Prostate gland (tissue), 2 donors: ENCODE measurements around the gene CREB5. TPM values are rescaled to one million over a fixed set of nuclear protein-coding genes. Genes with fewer than 3 reads are reported as not detected.

ENCODE experiments used
- DNase-seq: peaks from one replicate; pipeline ENCODE4 v3.0.0-alpha.2; 2019; ENCODE audit warnings: low spot score
- H3K27ac ChIP-seq, 2 donors: fragments of 200-600 bp; sonication (generic); 2 replicates each; pipeline ENCODE4 v1.5.1; 2017 to 2019
- H3K27me3 ChIP-seq: fragments of 200-600 bp; sonication (generic); replicated peaks from 2 replicates; pipeline ENCODE4 v1.5.1; 2019; ENCODE audit not compliant: insufficient read depth
- H3K36me3 ChIP-seq, 2 donors: fragments of 200-600 bp; sonication (generic); 1 replicate in 1 of 2; 2 replicates in 1 of 2; pipeline versions ENCODE4 v1.5.1 to v1.8.1; 2017 to 2019
- H3K4me1 ChIP-seq: fragments of 200-600 bp; sonication (generic); replicated peaks from 2 replicates; pipeline ENCODE4 v1.5.1; 2019
- H3K4me3 ChIP-seq, 2 donors: fragments of 200-600 bp; sonication (generic); 2 replicates each; pipeline ENCODE4 v1.5.1; 2017 to 2019
- H3K9me3 ChIP-seq: fragments of 200-600 bp; sonication (generic); 2 replicates; pipeline ENCODE4 v1.5.1; 2017
- POLR2A ChIP-seq: fragments of 450-650 bp; IDR thresholded peaks from one replicate; pipeline ENCODE4 v1.6.1; 2016; ENCODE audit warnings: antibody characterized with exemption, mild to moderate bottlenecking
- POLR2AphosphoS5 ChIP-seq: sonication (generic); formaldehyde crosslinking; IDR thresholded peaks from one replicate; pipeline ENCODE4 v1.6.1; 2017; ENCODE audit warnings: antibody characterized with exemption
- WGBS: methylation state at CpG from one replicate; pipeline ENCODE4 v1.1.5; 2018; 5-methylcytosine and 5-hydroxymethylcytosine counted together
- intact Hi-C: fragments of 100-400 bp; cut with DNase I; formaldehyde crosslinking; loops from one replicate; pipeline ENCODE4 v1.14.2; 2022
- total RNA-seq, 2 donors: library from RNA; depleted of rRNA; stranded (reverse); fragments of >200 nt; gene quantifications; one replicate each; pipeline ENCODE4 v1.1.0, GENCODE V29; 2016
- TF ChIP-seq, protein P1 (sequence below), 4 experiments: fragments of 200-600 bp in 2 of 4; fragments of 450-650 bp in 2 of 4; sonication (generic) in 2 of 4; IDR thresholded peaks; 1 replicate in 3 of 4; 2 replicates in 1 of 4; pipeline ENCODE4 v1.5.1; 2016 to 2019; ENCODE audit warnings: antibody characterized with exemption in 4 of 4, mild to moderate bottlenecking in 2 of 4, moderate library complexity in 2 of 4

The CREB5 gene
- total RNA-seq, 2 donors from 2014 or later: 0.46 to 3.4 TPM

GRCh38 chr7:28481091-28481926 is 69.0 kb downstream of the CREB5 start:
- Histone ChIP-seq H3K4me1 (no peaks in the 10 kb centered on the region), H3K4me3 (no peak overlapping the region), H3K36me3 (no peaks in the 10 kb centered on the region), H3K27ac (no peak overlapping the region), H3K27me3 (no peaks in the 10 kb centered on the region), H3K9me3 (no peaks in the 10 kb centered on the region)
- TF ChIP-seq POLR2A (no peak), POLR2AphosphoS5 (no peak)
- TF ChIP-seq, protein P1, sequence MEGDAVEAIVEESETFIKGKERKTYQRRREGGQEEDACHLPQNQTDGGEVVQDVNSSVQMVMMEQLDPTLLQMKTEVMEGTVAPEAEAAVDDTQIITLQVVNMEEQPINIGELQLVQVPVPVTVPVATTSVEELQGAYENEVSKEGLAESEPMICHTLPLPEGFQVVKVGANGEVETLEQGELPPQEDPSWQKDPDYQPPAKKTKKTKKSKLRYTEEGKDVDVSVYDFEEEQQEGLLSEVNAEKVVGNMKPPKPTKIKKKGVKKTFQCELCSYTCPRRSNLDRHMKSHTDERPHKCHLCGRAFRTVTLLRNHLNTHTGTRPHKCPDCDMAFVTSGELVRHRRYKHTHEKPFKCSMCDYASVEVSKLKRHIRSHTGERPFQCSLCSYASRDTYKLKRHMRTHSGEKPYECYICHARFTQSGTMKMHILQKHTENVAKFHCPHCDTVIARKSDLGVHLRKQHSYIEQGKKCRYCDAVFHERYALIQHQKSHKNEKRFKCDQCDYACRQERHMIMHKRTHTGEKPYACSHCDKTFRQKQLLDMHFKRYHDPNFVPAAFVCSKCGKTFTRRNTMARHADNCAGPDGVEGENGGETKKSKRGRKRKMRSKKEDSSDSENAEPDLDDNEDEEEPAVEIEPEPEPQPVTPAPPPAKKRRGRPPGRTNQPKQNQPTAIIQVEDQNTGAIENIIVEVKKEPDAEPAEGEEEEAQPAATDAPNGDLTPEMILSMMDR (IDR thresholded peaks at IDR 0.05): no peak
- no peak for DNase-seq
- 85% methylated on average over 9 of the region's 9 CpGs for WGBS
- intact Hi-C loops: no loop called here

DNA sequence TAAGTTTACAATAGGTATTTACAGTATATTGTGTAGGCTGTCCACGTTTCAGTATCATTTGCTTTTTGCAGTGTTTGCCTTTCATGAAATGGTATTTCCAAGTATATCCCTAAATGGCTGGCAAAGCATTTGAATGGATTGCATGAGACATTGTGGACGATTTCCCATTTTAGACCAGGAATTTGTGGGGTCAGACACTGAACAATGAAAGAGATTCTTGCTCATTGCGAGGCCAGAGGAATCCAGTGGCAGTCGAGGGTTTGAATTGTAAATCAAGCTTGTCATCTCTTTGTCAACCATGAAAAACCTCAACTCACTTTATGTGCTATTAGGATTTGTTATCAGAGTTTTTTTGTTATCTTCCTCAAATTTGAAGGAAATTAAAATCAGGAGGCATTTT is 70.8 kb downstream of the CREB5 start:
- no peaks in the 10 kb centered on the region for H3K27me3 ChIP-seq
- H3K4me1 ChIP-seq: no peaks in the 10 kb centered on the region
- H3K27ac ChIP-seq: no peak overlapping the region
- no peak for DNase-seq
- H3K4me3 ChIP-seq: no peak overlapping the region
- intact Hi-C loops: no loop called here
- TF ChIP-seq, protein P1 (IDR thresholded peaks at IDR 0.05): no peak
- TF ChIP-seq POLR2AphosphoS5 (no peak), POLR2A (no peak)
- H3K9me3 ChIP-seq: no peaks in the 10 kb centered on the region
- 58% methylated on average over 4 of the region's 4 CpGs for WGBS
- H3K36me3 ChIP-seq: no peaks in the 10 kb centered on the region

DNA sequence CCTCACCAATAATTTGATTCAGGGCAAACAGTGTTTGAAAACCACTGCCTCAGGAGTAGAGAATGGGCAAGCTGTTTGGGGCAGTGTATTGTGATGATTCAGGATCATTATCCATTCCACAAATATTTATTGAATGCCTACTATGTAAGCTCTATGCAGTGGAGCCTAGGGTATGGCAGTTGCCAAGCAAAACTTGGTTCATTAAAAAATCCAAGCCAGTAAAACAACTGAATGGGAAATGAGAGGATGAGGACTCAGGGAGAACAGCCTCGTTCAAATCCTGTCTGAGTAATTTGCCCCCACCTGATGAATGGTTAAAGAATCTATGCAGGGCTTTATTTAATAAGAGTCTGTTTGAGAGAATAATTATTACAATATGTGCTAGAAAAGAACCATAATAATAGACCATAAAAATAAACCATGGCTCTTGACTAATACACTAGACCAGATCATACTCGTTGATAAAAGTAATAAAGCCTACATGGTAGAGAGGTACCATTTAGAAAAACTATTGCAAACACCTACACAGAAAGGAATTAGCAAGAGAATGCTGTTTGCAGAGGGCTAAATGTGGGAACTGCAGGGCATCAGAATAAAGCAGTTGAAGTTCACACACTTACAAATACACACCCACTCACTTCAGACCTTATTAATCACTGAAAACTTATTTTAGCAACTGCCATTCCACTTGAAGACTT is 71.7 kb downstream of the CREB5 start:
- no peak for TF ChIP-seq POLR2AphosphoS5
- TF ChIP-seq POLR2A: no peak
- TF ChIP-seq, protein P1 (IDR thresholded peaks at IDR 0.05): no peak
- intact Hi-C loops: no loop called here

GRCh38 chr7:28484606-28484935 is 72.3 kb downstream of the CREB5 start:
- DNase-seq: no peak
- H3K27me3 ChIP-seq: no peaks in the 10 kb centered on the region
- no peaks in the 10 kb centered on the region for H3K9me3 ChIP-seq
- H3K4me3 ChIP-seq: no peak overlapping the region
- H3K36me3 ChIP-seq: no peaks in the 10 kb centered on the region
- 87% methylated on average over 4 of the region's 4 CpGs for WGBS
- TF ChIP-seq POLR2AphosphoS5: no peak
- TF ChIP-seq POLR2A: no peak
- TF ChIP-seq, protein P1 (IDR thresholded peaks at IDR 0.05): no peak
- intact Hi-C loops: no loop called here
- no peaks in the 10 kb centered on the region for H3K4me1 ChIP-seq
- H3K27ac ChIP-seq: no peak overlapping the region

More for the DNA sequence above, 71.7 kb downstream of the CREB5 start:
- DNase-seq: no peak
- WGBS: 36% methylated on average over 2 of the region's 2 CpGs
- H3K36me3 ChIP-seq: no peaks in the 10 kb centered on the region
- no peak overlapping the region for H3K4me3 ChIP-seq
- H3K4me1 ChIP-seq: no peaks in the 10 kb centered on the region
- no peak overlapping the region for H3K27ac ChIP-seq
- no peaks in the 10 kb centered on the region for H3K27me3 ChIP-seq
- H3K9me3 ChIP-seq: no peaks in the 10 kb centered on the region

DNA sequence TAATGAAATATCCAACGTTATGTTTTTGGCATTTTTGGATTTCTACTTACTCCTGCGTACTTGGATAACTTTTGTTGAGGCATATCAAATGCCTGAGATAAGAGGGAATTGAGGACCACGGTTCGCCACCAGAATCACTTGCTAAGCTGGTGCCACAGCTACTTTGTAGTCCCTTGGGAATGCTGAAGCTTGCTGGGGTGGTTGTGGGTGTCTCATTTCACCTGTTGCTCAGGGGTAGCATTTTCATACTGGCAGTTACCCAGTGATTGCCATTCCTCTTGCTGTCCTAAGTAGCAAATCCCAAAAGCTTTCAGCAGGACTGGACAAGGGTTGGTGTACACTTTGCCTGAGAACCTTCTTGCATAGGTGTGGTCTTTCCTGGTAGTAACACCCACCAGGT is 75.2 kb downstream of the CREB5 start:
- H3K27me3 ChIP-seq: no peaks in the 10 kb centered on the region
- TF ChIP-seq POLR2A (no peak), POLR2AphosphoS5 (no peak)
- TF ChIP-seq, protein P1 (IDR thresholded peaks at IDR 0.05): no peak
- no peak overlapping the region for H3K27ac ChIP-seq
- intact Hi-C loops: no loop called here
- no peaks in the 10 kb centered on the region for H3K4me1 ChIP-seq
- 94% methylated on average over 4 of the region's 4 CpGs for WGBS
- no peak for DNase-seq
- H3K4me3 ChIP-seq: no peak overlapping the region
- no peaks in the 10 kb centered on the region for H3K9me3 ChIP-seq
- H3K36me3 ChIP-seq: no peaks in the 10 kb centered on the region
